ENCODE data around the gene FIGNL1.

DNA sequence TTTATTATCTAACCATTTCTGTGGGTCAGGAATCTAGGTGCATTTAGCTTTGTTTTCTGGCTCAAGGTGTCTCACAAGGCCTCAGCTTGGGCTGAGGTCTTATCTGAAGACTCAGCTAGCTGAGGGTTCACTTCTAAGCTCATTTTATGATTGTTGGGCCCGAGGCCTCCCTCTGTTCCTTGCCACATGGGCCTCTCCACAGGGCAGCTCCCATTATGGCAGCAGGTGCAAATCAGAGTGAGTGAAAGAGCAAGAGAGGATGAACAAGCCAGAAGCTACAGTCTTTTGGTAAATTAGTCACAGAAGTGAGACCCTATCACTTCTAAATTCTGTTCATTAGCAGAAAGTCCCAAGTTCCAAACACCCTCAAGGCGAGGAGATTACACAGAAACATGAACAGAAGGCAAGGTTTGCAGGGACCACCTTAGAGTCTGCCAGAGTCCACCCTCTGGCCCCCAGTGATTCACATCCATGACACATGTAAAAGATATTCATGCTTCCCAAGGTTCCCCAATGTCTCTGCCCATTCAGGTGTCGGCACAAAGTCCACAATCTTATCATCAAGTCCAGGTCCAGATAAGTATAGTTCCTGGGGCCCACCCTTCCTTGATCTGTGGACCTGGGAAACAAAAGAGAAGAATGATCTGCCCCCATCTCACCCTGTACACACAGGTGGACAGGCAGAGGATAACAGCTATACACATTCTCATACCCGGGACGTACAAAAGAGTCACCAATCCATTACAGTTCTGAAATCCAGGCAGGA is 23.7 kb downstream of the FIGNL1 start:
- no peak for TF ChIP-seq FOXK2 (IDR thresholded peaks at IDR 0.05)
- no peak for TF ChIP-seq FOXM1 (IDR thresholded peaks at IDR 0.05; ENCODE audit: borderline replicate concordance)
- TF ChIP-seq SP1 (IDR thresholded peaks at IDR 0.05), result no peak
- TF ChIP-seq FOXA1 (IDR thresholded peaks at IDR 0.05), result no peak
- no peak for TF ChIP-seq ELF4 (IDR thresholded peaks at IDR 0.05)
- TF ChIP-seq TARDBP (IDR thresholded peaks at IDR 0.05), result no peak
- TF ChIP-seq BHLHE40 (IDR thresholded peaks at IDR 0.05; ENCODE audit: borderline replicate concordance), result no peak
- TF ChIP-seq HDGF (IDR thresholded peaks at IDR 0.05; ENCODE audit: borderline replicate concordance), result no peak
- TF ChIP-seq CTBP1 (IDR thresholded peaks at IDR 0.05; ENCODE audit: borderline replicate concordance), result no peak
- no peak for TF ChIP-seq SUZ12 (IDR thresholded peaks at IDR 0.05)
- no peak for TF ChIP-seq ZNF384 (IDR thresholded peaks at IDR 0.05)
- TF ChIP-seq NFRKB (IDR thresholded peaks at IDR 0.05), result no peak
- TF ChIP-seq, protein P1, sequence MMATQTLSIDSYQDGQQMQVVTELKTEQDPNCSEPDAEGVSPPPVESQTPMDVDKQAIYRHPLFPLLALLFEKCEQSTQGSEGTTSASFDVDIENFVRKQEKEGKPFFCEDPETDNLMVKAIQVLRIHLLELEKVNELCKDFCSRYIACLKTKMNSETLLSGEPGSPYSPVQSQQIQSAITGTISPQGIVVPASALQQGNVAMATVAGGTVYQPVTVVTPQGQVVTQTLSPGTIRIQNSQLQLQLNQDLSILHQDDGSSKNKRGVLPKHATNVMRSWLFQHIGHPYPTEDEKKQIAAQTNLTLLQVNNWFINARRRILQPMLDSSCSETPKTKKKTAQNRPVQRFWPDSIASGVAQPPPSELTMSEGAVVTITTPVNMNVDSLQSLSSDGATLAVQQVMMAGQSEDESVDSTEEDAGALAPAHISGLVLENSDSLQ (IDR thresholded peaks at IDR 0.05), result no peak
